Brain microvascular endothelial cell (primary cell): ENCODE measurements around the gene ZNF397.

Experiments used
- DNase-seq: peaks from one replicate; pipeline ENCODE4 v3.0.0-alpha.2; 2020
- H3K27ac ChIP-seq: fragments of 250-450 bp; sonication (Bioruptor Pico); 2 replicates; pipeline ENCODE4 v1.5.1; 2020; ENCODE audit warnings: mild to moderate bottlenecking, moderate library complexity
- H3K27me3 ChIP-seq: fragments of 250-450 bp; sonication (Bioruptor Pico); replicated peaks from 2 replicates; pipeline ENCODE4 v1.5.1; 2020; ENCODE audit warnings: mild to moderate bottlenecking
- H3K36me3 ChIP-seq: fragments of 250-450 bp; sonication (Bioruptor Pico); replicated peaks from 2 replicates; pipeline ENCODE4 v1.5.1; 2020; ENCODE audit warnings: mild to moderate bottlenecking
- H3K4me3 ChIP-seq: 2 replicates; pipeline ENCODE4 v1.5.1; 2011; ENCODE audit warnings: low read depth, mild to moderate bottlenecking, control low read depth, low read length, moderate library complexity
- in situ Hi-C: cut with HindIII; loops from 2 replicates; pipeline ENCODE4 v1.10.0; 2017; ENCODE audit warnings: low sequenced_read_pairs, low pct_ligation_motif_present
- TF ChIP-seq, protein P1 (sequence below): IDR thresholded peaks from 2 replicates; pipeline ENCODE4 v1.5.1; 2011; ENCODE audit warnings: low read depth, mild to moderate bottlenecking, moderate library complexity, low read length, control low read depth, inconsistent platforms; ENCODE audit errors: missing control alignments

ZNF397 gene

GRCh38 chr18:35241448-35241804 lies 592 bp downstream of the ZNF397 start:
- TF ChIP-seq, protein P1, sequence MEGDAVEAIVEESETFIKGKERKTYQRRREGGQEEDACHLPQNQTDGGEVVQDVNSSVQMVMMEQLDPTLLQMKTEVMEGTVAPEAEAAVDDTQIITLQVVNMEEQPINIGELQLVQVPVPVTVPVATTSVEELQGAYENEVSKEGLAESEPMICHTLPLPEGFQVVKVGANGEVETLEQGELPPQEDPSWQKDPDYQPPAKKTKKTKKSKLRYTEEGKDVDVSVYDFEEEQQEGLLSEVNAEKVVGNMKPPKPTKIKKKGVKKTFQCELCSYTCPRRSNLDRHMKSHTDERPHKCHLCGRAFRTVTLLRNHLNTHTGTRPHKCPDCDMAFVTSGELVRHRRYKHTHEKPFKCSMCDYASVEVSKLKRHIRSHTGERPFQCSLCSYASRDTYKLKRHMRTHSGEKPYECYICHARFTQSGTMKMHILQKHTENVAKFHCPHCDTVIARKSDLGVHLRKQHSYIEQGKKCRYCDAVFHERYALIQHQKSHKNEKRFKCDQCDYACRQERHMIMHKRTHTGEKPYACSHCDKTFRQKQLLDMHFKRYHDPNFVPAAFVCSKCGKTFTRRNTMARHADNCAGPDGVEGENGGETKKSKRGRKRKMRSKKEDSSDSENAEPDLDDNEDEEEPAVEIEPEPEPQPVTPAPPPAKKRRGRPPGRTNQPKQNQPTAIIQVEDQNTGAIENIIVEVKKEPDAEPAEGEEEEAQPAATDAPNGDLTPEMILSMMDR = no peak
- in situ Hi-C loops = no loop called here
- Histone ChIP-seq H3K36me3 (peaks cover 34% of the 10 kb centered on the region), H3K27ac (peak overlapping the region; percentile 94), H3K4me3 (peak overlapping the region; percentile 73), H3K27me3 (no peaks in the 10 kb centered on the region)
- no peak for DNase-seq

- H3K36me3 ChIP-seq = peaks cover 39% of the 10 kb centered on the region
- DNase-seq = no peak
- no peak overlapping the region for H3K4me3 ChIP-seq
- in situ Hi-C loops = no loop called here
- TF ChIP-seq, protein P1 = no peak
- no peak overlapping the region for H3K27ac ChIP-seq
- no peaks in the 10 kb centered on the region for H3K27me3 ChIP-seq
Measured at GRCh38 chr18:35242426-35242825, 1.6 kb downstream of the ZNF397 start.

- Histone ChIP-seq H3K27me3 (no peaks in the 10 kb centered on the region), H3K36me3 (peaks cover 53% of the 10 kb centered on the region), H3K4me3 (no peak overlapping the region), H3K27ac (no peak overlapping the region)
- no peak for DNase-seq
- TF ChIP-seq, protein P1 = no peak
- in situ Hi-C loops = no loop called here
Measured at GRCh38 chr18:35244671-35245070, 3.8 kb downstream of the ZNF397 start.

- no peak overlapping the region for H3K27ac ChIP-seq
- DNase-seq = no peak
- in situ Hi-C loops = no loop called here
- no peak overlapping the region for H3K4me3 ChIP-seq
- peaks cover 53% of the 10 kb centered on the region for H3K36me3 ChIP-seq
- H3K27me3 ChIP-seq = no peaks in the 10 kb centered on the region
- TF ChIP-seq, protein P1 = no peak
Measured at GRCh38 chr18:35245719-35246317, 5.0 kb downstream of the ZNF397 start.

DNA sequence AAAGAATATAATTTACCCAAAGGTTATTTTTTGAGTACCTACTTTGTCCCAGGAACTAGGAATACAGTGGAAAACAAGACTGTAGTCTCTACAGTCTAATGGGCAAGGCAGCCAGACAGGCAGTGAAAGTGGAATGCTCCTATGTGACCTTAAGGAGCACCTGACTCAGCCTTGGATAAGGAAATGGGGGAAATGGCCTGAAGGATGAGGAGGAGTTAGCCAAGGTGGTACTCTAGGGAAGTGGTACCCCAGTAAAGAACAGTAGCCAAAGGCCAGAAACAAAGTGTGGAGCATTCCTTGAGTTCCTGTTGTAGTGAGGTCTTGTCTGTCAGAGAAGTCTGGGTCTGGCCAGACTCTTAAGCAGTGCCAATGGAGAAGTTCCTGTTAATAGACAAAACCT lies 6.0 kb downstream of the ZNF397 start:
- no peak overlapping the region for H3K4me3 ChIP-seq
- no peak overlapping the region for H3K27ac ChIP-seq
- in situ Hi-C loops = no loop called here
- peaks cover 53% of the 10 kb centered on the region for H3K36me3 ChIP-seq
- no peaks in the 10 kb centered on the region for H3K27me3 ChIP-seq
- TF ChIP-seq, protein P1 = no peak
- DNase-seq = no peak
